ENCODE results near the gene BFSP1.

BFSP1 gene

DNA sequence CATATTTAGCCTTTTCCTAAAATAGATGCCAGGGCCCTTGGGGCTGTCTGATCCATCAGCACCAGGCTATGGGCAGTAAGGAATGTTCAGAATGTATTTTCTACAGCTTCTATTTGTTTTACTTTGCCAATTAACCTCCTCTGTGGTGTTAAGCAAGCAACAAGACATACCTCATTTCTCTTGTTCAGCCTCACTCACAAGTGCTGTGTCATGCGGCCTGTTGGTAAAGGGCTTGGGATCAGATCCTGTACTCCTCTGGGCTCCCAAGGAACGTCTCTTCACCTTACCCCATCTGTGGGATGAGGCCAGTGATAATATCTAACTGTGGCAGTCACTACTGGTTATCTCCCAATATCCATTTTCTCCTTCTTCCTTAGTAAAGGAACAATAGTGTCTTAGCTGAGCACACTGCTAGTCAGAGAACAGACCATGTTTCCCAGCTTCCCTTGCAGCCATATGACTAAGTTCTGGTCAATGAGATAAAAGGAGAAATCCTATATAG is 31.7 kb upstream of the BFSP1 start:
- DNase-seq: no peak
- Mint-ChIP-seq H3K27ac (no peak overlapping the region), H3K27me3 (peaks cover 6% of the 10 kb centered on the region), H3K4me3 (no peak overlapping the region), H3K4me1 (peaks cover 31% of the 10 kb centered on the region), H3K9me3 (no peaks in the 10 kb centered on the region)
- ATAC-seq: no peak

DNA sequence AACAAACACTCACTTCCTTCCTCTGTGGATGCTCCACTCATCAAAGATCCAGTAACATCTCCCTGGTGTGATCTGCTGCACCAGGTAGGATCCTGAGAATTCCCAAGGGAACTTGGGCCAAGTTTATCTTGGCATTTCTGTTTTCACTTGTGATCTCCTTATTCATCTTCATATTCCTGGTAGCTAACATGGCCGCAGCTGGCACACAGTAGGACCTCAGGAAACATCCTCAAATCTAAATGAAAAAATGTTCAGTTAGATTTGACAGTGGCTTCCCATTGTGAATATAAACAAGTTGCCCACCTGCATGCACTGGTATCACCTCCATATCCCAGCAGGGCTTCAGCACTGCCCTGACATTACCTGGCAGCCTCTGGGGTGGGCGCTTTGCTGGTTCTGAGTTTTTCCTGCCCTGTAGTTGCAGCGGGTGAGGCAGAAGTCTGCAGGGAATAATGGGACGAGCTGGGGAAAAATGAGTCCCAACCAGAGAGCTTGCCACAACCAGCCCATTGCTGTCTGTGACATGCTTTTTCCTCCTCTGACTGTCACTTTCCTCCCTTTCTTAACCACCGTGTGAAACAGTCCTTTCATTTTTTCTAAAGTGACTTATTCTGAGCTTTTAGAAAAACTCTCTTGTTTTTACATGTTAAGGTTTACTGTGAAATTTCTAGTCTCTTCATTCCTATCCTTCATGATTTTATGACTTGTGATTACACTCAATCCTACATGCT is 29.3 kb upstream of the BFSP1 start:
- peaks cover 31% of the 10 kb centered on the region for H3K4me1 Mint-ChIP-seq

GRCh38 chr20:17559338-17559737 is 28.2 kb upstream of the BFSP1 start:
- Mint-ChIP-seq H3K9me3 (no peaks in the 10 kb centered on the region), H3K27ac (no peak overlapping the region), H3K4me3 (no peak overlapping the region), H3K4me1 (peaks cover 31% of the 10 kb centered on the region), H3K27me3 (no peaks in the 10 kb centered on the region)
- ATAC-seq (no peak), DNase-seq (no peak)

More for the DNA sequence above, 29.3 kb upstream of the BFSP1 start:
- no peaks in the 10 kb centered on the region for H3K9me3 Mint-ChIP-seq
- peak; percentile 60 for ATAC-seq
- no peak for DNase-seq
- no peak overlapping the region for H3K4me3 Mint-ChIP-seq
- H3K27me3 Mint-ChIP-seq: no peaks in the 10 kb centered on the region
- no peak overlapping the region for H3K27ac Mint-ChIP-seq

DNA sequence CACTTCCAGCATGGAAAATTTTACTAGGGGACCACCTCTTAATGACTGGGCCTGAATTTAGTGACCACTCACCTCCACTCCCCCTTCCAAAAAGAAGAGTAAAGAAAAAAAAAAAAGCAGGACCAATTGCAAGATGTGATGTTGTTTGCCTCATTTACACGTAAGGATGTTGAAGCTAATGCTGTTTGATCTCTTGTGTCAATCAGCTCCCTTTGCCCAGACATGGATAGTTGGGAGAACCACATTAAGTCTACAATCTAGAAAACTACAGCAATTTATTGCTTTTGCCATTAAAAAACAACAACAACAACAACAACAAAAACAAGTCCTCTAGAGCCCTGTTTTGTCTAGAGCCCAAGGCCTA is 27.7 kb upstream of the BFSP1 start:
- Mint-ChIP-seq H3K4me3 (peak overlapping the region in 1 of 2 donors; percentile 52), H3K27me3 (no peaks in the 10 kb centered on the region), H3K27ac (no peak overlapping the region), H3K9me3 (no peaks in the 10 kb centered on the region), H3K4me1 (peaks cover 31% of the 10 kb centered on the region)
- ATAC-seq (no peak), DNase-seq (no peak)

GRCh38 chr20:17558154-17558940 is 27.2 kb upstream of the BFSP1 start:
- Mint-ChIP-seq H3K27me3 (no peaks in the 10 kb centered on the region), H3K4me3 (peak overlapping the region in 1 of 2 donors; percentile 52), H3K9me3 (no peaks in the 10 kb centered on the region), H3K4me1 (peaks cover 31% of the 10 kb centered on the region), H3K27ac (peak overlapping the region in 1 of 2 donors; percentile 9)
- no peak for DNase-seq
- ATAC-seq: peak; percentile 70

DNA sequence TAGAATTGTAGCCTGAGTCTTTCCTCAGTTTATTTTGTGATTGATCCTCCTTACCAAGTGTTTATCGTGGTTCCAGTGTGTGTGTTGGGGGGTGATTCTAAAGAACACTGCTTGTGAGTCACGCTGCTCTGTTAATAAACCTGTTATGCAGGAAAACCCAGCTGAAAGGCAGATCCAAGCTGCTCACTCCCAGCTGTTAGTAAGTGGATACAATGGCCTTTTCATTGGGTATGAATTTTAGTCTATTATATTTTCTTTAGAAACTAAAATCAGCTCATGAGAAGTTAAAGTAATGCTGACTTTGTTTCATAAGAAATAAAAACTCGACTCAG is 26.5 kb upstream of the BFSP1 start:
- Mint-ChIP-seq H3K27me3 (no peaks in the 10 kb centered on the region), H3K4me3 (no peak overlapping the region), H3K9me3 (no peaks in the 10 kb centered on the region), H3K27ac (no peak overlapping the region), H3K4me1 (peaks cover 31% of the 10 kb centered on the region)
- DNase-seq: no peak
- no peak for ATAC-seq

GRCh38 chr20:17556837-17557674 is 25.9 kb upstream of the BFSP1 start:
- no peaks in the 10 kb centered on the region for H3K27me3 Mint-ChIP-seq
- ATAC-seq (no peak), DNase-seq (no peak)
- no peak overlapping the region for H3K27ac Mint-ChIP-seq
- no peaks in the 10 kb centered on the region for H3K9me3 Mint-ChIP-seq
- H3K4me1 Mint-ChIP-seq: peaks cover 31% of the 10 kb centered on the region
- no peak overlapping the region for H3K4me3 Mint-ChIP-seq

DNA sequence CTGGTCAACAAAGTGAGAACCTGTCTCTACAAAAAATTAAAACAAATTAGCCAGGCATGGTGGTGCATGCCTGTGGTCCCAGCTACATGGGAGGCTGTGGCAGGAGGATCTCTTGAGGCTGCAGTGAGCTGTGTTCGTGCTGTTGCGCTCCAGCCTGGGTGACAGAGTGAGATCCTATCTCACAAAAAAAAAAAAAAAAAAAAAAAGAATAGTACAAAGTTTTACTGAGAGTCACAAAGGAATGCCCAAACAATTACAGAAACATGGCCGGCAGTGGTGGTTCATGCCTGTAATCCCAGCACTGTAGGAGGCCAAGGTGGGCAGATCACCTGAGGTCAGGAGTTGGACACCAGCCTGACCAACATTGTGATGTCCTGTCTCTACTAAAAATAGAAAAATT is 23.9 kb upstream of the BFSP1 start:
- Mint-ChIP-seq H3K4me3 (no peak overlapping the region), H3K27me3 (no peaks in the 10 kb centered on the region), H3K27ac (no peak overlapping the region), H3K4me1 (peaks cover 19% of the 10 kb centered on the region), H3K9me3 (no peaks in the 10 kb centered on the region)
- no peak for DNase-seq
- ATAC-seq: no peak

GRCh38 chr20:17549131-17549530 is 18.0 kb upstream of the BFSP1 start:
- ATAC-seq (no peak), DNase-seq (no peak)
- Mint-ChIP-seq H3K27me3 (peaks cover 19% of the 10 kb centered on the region), H3K9me3 (no peaks in the 10 kb centered on the region), H3K4me1 (no peaks in the 10 kb centered on the region), H3K4me3 (no peak overlapping the region), H3K27ac (no peak overlapping the region)

- ATAC-seq: no peak
- H3K9me3 Mint-ChIP-seq: no peaks in the 10 kb centered on the region
- H3K27me3 Mint-ChIP-seq: peaks cover 38% of the 10 kb centered on the region
- DNase-seq: no peak
- no peak overlapping the region for H3K27ac Mint-ChIP-seq
- H3K4me1 Mint-ChIP-seq: no peaks in the 10 kb centered on the region
- no peak overlapping the region for H3K4me3 Mint-ChIP-seq
Measured at GRCh38 chr20:17545127-17545526, 13.9 kb upstream of the BFSP1 start.

- ATAC-seq (no peak), DNase-seq (no peak)
- H3K27ac Mint-ChIP-seq: no peak overlapping the region
Measured at GRCh38 chr20:17543531-17544131, 12.5 kb upstream of the BFSP1 start.

DNA sequence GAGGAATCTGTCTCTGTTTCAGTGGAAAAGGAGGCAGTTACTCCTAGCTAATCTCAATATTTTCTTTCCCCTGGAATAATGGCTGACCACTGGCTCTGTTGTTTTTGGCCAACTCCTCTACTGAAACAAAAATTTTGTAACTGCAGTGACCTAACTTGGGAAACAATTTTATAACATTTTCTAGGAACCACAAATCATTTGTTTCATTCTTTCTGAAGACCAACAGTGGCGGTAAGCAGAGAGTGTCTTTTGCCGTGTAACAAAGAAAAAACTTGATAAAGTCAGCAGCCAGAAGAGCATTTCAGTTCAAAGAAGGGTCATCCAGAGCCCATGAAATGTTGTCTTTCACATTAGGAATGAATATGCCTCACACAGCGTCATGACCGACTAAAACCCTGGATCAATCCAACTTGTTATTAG is 11.8 kb upstream of the BFSP1 start:
- Mint-ChIP-seq H3K27ac (no peak overlapping the region), H3K4me3 (no peak overlapping the region), H3K9me3 (no peaks in the 10 kb centered on the region), H3K27me3 (peaks cover 49% of the 10 kb centered on the region), H3K4me1 (no peaks in the 10 kb centered on the region)
- DNase-seq: no peak
- ATAC-seq: no peak

More at GRCh38 chr20:17543531-17544131, 12.5 kb upstream of the BFSP1 start:
- peaks cover 46% of the 10 kb centered on the region for H3K27me3 Mint-ChIP-seq
- H3K9me3 Mint-ChIP-seq: no peaks in the 10 kb centered on the region
- H3K4me3 Mint-ChIP-seq: no peak overlapping the region
- no peaks in the 10 kb centered on the region for H3K4me1 Mint-ChIP-seq

GRCh38 chr20:17542481-17542880 is 11.3 kb upstream of the BFSP1 start:
- Mint-ChIP-seq H3K27ac (no peak overlapping the region), H3K4me1 (no peaks in the 10 kb centered on the region), H3K27me3 (peaks cover 49% of the 10 kb centered on the region), H3K4me3 (no peak overlapping the region), H3K9me3 (no peaks in the 10 kb centered on the region)
- ATAC-seq (no peak), DNase-seq (no peak)

DNA sequence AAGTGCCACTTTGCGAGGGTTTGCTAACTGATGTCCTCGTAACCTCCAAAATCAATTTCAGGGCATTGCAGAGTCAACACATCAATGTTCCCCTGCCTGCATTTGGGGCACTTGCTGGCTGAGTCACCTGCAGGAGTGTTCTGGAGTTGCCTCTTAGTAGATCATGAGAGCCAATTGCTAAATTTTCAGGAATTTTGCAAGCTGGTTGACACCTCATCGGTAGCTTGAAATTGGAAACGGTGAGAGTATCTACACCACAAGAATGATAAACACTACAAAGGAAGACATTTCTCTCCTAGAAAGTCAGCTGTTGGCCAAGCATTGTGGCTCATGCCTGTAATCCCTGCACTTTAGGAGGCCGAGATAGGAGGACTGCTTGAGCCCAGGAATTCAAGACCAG is 10.8 kb upstream of the BFSP1 start:
- H3K4me3 Mint-ChIP-seq: no peak overlapping the region
- H3K27ac Mint-ChIP-seq: no peak overlapping the region
- ATAC-seq: no peak
- H3K4me1 Mint-ChIP-seq: peaks cover 3% of the 10 kb centered on the region
- no peaks in the 10 kb centered on the region for H3K9me3 Mint-ChIP-seq
- H3K27me3 Mint-ChIP-seq: peaks cover 49% of the 10 kb centered on the region
- no peak for DNase-seq

GRCh38 chr20:17541596-17541995 is 10.4 kb upstream of the BFSP1 start:
- Mint-ChIP-seq H3K27ac (no peak overlapping the region), H3K9me3 (no peaks in the 10 kb centered on the region), H3K4me1 (peaks cover 6% of the 10 kb centered on the region), H3K27me3 (peaks cover 49% of the 10 kb centered on the region), H3K4me3 (no peak overlapping the region)
- ATAC-seq (no peak), DNase-seq (no peak)
